IPS-11a (cell line): Measurements from ENCODE around the gene GPR37.

ENCODE experiments used
- H3K4me3 ChIP-seq: one replicate; pipeline ENCODE4 v1.5.1; 2013; ENCODE audit warnings: low read depth, low read length, control low read depth

Gene GPR37

DNA sequence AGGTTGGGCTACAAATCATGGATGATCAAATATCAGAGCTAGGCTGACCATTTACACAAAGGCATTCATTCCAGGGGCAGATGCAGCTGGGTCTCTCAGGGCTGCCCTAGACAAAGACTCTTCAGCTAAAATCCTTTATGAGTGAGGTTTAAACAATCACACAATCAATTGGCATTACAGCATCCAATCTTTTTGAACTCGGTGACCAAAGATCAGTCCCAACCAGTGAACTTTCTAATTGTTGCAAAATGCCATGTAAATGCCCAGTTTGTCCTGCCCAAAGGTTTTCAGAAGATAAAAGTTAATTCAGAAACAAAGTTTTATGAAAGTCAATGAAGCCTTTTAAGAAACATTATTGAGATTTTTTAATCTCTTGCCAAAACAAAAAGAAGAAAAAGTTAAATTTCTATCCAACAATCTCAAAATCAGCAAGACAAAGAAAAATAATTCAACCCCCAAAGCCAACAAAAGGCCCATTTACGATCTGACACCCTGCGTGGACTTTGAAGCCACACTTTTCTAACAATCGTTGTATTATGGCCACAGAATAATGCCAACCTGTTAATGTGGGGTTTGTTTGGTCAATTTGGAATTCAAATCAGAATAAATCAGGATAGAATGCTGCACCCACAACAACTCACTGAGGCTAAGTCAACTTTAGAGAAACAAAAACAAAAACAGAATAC is 40.9 kb downstream of the GPR37 start:
- no peak overlapping the region for H3K4me3 ChIP-seq

DNA sequence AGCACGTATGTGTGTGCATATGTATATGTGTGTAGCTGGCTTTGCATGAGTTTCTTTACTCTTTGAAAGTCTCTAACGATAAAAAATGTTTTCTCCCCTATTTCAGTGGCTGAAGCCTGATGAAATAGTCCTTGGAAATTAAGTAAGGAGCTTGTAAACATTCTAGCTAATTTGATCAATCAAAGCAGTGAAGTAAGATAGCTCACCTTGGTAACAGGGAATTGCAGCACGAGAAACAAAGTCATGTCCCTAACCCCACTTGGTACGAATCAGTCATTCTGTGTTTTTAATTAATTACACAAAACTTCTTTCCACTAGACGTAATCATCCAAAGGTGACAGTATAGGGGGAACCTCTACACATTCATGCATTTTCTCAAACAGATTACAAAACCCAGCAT is 41.5 kb downstream of the GPR37 start:
- H3K4me3 ChIP-seq = no peak overlapping the region

DNA sequence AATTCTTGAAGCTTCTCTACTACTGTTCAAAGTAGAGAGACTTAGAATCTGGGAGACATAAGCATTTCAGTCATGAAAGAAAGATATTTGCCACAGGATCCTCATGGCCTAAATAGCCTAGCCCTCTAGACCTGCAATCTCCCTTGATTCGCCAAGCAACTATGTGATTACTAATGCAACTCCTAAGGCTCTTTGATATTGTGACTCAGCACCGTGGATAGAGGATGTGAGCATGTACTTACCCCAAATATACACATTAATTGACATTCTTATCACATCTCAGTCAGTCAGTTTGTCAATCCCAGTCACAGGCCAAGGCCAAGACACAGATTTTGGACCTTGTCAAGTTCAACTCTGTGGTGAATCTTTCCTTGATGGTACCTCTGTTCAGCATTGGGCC is 42.6 kb downstream of the GPR37 start:
- no peak overlapping the region for H3K4me3 ChIP-seq

DNA sequence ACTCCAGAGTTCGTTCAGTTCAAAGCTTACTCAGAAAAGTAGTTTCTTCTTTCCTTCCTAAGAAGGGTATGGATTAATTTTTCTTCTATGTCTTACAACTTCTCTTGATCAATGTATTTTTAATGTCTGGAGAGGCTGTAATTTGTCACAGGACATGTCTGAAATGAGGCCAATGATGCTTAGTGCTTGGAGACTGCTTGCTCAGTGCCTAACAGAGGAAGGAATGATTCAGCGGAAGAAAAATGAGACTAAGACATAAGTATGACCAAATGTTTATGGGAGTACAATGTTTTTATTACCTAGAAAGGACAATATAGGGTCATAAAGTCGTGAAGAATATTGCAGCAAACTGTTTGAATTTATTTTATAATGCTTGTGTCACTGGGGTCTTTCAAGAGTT is 43.3 kb downstream of the GPR37 start:
- no peak overlapping the region for H3K4me3 ChIP-seq

DNA sequence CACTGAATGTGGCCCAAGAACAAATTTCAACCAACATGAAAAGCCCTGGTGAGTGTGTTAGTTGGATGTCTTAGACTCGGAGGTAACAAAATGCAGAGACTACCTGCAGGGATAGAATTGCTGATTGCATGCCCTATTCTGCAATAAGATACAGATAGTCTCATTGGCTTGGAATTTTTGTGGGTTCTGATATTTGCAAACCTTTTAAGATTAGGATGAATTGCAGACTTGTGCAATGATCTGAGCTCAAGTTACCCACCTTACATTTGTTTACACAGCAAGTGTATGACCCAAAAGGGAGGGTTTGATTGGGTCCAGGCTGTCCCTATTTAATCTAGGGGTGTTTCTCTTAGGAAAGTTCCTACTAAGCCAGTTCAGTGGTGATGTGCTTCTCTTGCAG is 45.4 kb downstream of the GPR37 start:
- H3K4me3 ChIP-seq = no peak overlapping the region

DNA sequence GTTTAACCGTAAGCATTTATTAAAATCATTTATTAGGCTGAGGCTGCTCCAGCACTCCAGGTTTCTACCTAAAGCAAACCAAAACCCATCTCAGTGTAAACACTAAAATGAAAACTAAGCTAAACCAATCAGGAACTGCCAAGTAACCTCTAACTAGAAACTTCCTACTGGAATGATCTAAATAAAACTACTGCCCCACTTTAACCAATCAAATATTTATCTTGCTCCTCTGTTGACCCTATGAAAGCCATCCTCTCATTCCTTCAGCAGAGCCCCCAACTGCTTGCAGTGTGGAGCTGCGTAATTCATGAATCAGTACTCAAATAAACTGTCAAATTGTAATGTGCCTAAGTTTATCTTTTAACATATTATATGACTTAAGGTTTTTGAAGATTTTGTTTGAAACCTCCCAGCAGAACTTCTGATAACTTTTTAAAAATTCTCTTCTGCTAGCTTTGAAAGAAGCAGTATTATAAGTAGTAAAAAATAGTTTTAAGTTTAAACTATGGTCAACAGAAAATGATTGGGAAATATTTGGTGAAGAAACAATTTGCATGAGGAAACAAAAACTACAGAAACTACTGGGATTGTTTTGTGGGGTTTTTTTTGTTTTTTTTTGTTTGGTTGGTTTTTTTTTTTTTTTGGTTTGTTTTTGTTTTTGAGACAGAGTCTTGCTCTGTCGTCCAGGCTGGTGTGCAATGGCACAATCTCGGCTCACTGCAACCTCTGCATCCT is 47.4 kb downstream of the GPR37 start:
- no peak overlapping the region for H3K4me3 ChIP-seq

DNA sequence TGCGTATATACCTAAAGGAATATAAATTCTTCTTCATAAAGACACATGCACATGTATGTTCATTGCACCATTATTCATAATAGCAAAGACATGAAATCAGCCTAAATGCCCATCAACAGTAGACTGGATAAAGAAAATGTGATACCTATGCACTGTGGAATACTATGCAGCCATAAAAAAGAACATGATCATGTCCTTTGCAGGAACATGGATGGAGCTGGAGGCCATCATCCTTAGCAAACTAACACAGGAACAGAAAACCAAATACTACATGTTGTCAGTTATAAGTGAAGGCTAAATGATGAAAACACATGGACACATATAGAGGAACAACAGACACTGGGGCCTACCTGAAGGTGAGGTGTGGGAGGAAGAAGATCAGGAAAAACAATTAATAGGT is 48.7 kb downstream of the GPR37 start:
- H3K4me3 ChIP-seq = no peak overlapping the region

DNA sequence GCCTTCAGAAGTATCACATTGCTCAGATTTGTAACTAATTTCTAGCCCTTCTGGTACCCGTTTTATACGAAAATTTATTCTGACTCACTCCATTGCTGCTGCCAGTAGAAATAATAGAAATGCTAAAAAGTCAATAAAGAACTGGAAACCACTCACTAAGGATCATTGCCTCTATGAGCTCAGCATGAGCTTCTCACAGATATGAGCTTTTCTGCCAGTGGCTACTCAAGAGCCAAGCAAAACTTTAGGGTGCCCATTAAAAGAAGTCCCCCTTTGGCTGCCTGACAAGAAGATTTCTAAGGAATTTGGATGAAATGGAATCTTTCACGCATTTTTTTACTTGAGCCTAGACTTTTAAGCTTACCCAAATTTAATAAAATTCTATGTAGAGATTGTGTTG is 52.5 kb downstream of the GPR37 start:
- no peak overlapping the region for H3K4me3 ChIP-seq

DNA sequence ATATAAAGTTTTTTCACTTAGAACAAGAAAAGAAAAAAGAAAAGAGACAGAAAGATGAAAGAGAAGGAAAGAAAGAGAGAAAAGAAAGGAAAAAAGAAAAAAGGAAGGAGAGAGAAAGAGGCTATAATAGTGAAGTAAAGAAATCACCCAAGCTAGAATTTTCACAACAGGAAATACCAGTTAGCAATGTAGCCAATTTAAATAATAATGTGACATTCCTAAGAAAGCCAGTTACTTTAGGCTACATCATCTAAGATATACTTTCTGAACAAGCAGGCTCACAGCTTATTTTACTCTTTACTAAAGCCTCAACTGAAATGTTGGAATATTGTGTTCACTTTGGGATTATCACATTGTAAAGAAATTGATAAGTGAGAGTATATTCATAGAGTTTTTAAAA is 53.6 kb downstream of the GPR37 start:
- H3K4me3 ChIP-seq = no peak overlapping the region

DNA sequence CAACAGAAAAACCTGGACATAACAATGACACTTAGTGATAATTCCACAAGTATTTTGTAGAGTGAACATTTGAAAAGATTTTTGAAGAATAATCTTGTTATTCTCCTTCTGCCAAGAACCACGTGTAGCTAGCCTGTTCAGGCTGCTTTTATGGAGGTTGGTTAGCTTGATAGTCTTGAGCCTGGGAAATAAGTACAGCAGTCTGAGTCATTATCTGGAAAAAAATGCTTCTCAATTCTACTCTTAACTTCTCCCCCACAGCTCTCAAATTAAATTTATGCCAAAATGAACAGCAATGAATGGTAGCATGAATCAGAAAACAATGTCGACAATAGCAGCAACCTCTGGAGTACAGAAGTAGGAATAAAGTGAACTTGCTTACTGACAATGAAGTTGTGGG is 63.2 kb downstream of the GPR37 start:
- no peak overlapping the region for H3K4me3 ChIP-seq

DNA sequence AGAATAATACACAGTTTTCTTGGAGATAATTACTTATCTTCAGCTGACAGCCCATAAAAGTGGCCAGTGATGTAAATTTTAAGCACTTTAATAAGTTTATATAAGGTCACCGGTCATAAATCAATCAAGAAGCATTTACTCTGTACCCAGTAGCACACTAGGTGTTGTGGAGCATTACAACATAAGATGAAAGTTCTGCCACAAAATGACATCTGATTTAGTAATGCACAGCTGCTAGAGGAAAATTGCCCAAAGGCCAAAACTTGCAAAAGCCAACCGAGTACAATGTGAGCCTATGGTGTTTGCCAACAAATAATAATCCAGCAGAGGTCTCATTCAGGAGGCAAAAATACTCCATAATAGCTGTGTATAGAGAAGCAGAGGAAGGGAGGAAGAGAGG is 63.6 kb downstream of the GPR37 start:
- no peak overlapping the region for H3K4me3 ChIP-seq

DNA sequence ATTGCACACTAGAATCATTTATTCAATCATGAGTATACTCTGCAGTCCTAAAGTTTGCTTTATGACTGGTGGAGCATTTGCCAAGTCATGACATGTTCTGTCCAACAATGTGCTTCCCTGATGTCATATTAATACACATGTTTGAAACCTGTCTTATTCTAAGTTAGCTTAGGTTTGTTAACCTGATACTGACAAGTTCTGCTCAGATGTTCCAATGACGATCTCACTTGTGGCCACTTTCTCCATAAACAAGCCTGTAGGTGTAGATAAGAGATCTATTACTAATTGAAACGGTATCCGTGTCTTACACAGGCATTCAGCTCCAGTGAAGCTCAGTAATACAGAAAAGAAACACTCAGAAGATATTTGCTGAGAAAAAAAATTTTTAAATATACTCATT is 64.9 kb downstream of the GPR37 start:
- no peak overlapping the region for H3K4me3 ChIP-seq

DNA sequence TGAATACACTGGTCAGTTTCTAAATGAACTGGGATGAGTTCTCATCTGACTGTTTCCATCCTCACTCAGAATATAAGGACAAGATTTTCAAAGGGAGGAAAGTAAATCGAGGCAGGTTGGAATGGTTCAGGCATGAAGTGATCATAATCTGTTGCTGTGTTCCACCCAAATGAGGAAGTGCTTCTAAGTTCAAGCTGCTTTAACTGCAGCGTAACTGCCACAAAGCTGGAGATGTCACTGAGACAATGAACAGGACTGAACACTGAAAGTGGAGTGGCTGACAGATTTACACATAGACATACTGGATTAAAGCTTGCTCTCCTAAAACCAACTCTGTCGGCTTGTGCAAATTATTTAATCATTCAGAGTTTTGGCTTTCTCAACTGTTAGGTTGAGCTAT is 66.6 kb downstream of the GPR37 start:
- no peak overlapping the region for H3K4me3 ChIP-seq

DNA sequence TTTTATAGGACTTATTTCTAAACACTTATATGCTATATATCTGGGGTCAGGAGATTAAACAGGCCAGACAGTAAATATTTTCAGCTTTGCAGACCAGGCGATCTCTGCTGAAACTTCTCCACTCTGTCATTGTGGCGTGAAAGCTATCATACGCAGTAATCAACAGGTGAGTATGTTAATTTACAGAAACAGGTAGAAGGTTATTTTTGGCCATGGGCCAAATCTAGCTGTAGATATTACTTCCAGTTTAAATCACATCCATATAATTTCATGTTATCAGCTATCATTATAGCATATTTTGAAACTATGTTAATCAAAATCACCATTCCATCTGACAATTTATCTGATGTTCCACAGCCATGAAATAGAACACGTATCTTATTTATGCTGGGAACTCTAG is 67.8 kb downstream of the GPR37 start:
- H3K4me3 ChIP-seq = no peak overlapping the region
